Stimulated activated CD8-positive, alpha-beta memory T cell treated with anti-CD3 and anti-CD28 coated beads, Interleukin-15, amount 100 ng/mL, for 48 hours (primary cell): ENCODE measurements around the gene SLC35F1.
"Not testable (repeated sequence)": the region's sequence is repeated elsewhere in the genome, so short reads cannot be mapped to it uniquely, and the experiment has no call there.

Experiments used
- DNase-seq, 2 donors: peaks; one replicate each; pipeline ENCODE4 v3.0.0-alpha.2; 2020; ENCODE audit warnings: low read depth in 2 of 2

SLC35F1 gene

GRCh38 chr6:117906958-117907600 lies at the start of gene SLC35F1:
SLC35F1 (plus strand) TSS chr6:117907264.
- DNase-seq: peak in 1 of 2 donors; percentile 24

- not testable (repeated sequence) for DNase-seq
These were observed 48.5 kb upstream of the SLC35F1 start for GRCh38 chr6:117858601-117859000.

GRCh38 chr6:117861545-117861944 lies 45.5 kb upstream of the SLC35F1 start:
- DNase-seq: no peak

- DNase-seq: no peak
These were observed 40.5 kb upstream of the SLC35F1 start for GRCh38 chr6:117866561-117866960.

GRCh38 chr6:117870486-117871242 lies 36.4 kb upstream of the SLC35F1 start:
- no peak for DNase-seq

GRCh38 chr6:117880824-117881223 lies 26.2 kb upstream of the SLC35F1 start:
- DNase-seq: no peak

- no peak for DNase-seq
These were observed 16.9 kb upstream of the SLC35F1 start for GRCh38 chr6:117890172-117890571.

GRCh38 chr6:117906507-117906957 lies 532 bp upstream of the SLC35F1 start:
- no peak for DNase-seq

- no peak for DNase-seq
These were observed 659 bp downstream of the SLC35F1 start for GRCh38 chr6:117907601-117908245.

- no peak for DNase-seq
These were observed 1.4 kb downstream of the SLC35F1 start for GRCh38 chr6:117908246-117909068.

GRCh38 chr6:117909638-117910037 lies 2.6 kb downstream of the SLC35F1 start:
- DNase-seq: no peak

- DNase-seq: no peak
These were observed 3.5 kb downstream of the SLC35F1 start for GRCh38 chr6:117910549-117910948.

GRCh38 chr6:117911150-117911549 lies 4.1 kb downstream of the SLC35F1 start:
- DNase-seq: no peak

- DNase-seq: no peak
These were observed 4.6 kb downstream of the SLC35F1 start for GRCh38 chr6:117911660-117912059.

- DNase-seq: no peak
These were observed 8.8 kb downstream of the SLC35F1 start for GRCh38 chr6:117915846-117916245.

- no peak for DNase-seq
These were observed 9.4 kb downstream of the SLC35F1 start for GRCh38 chr6:117916483-117916882.

- no peak for DNase-seq
These were observed 10.1 kb downstream of the SLC35F1 start for GRCh38 chr6:117917176-117917575.

- no peak for DNase-seq
These were observed 11.4 kb downstream of the SLC35F1 start for GRCh38 chr6:117918454-117918853.

GRCh38 chr6:117919275-117919674 lies 12.2 kb downstream of the SLC35F1 start:
- DNase-seq: no peak

- DNase-seq: no peak
These were observed 13.0 kb downstream of the SLC35F1 start for GRCh38 chr6:117919775-117920729.

- no peak for DNase-seq
These were observed 17.6 kb downstream of the SLC35F1 start for GRCh38 chr6:117924690-117925089.
